ENCODE results near the gene GAS7.

DNA sequence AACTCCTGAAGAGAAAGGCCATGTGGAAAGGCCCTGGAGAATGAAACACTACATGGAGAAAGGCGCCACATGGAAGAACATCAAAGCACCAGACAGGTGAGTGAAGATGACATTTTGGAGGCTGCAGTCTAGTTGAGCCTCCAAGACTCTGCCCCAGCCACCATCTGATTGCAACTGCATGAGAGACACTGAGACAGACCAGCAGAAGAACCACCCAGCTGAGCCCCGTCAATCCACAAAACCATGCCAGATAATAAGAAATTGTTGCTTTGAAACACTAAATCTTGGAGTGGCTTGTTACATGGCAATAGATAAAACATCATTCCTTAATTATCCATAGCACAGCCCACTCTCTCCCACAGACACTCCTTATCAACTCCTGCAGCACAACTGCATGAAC, 4.8 kb downstream of the GAS7 start:
- TF ChIP-seq, protein P1, sequence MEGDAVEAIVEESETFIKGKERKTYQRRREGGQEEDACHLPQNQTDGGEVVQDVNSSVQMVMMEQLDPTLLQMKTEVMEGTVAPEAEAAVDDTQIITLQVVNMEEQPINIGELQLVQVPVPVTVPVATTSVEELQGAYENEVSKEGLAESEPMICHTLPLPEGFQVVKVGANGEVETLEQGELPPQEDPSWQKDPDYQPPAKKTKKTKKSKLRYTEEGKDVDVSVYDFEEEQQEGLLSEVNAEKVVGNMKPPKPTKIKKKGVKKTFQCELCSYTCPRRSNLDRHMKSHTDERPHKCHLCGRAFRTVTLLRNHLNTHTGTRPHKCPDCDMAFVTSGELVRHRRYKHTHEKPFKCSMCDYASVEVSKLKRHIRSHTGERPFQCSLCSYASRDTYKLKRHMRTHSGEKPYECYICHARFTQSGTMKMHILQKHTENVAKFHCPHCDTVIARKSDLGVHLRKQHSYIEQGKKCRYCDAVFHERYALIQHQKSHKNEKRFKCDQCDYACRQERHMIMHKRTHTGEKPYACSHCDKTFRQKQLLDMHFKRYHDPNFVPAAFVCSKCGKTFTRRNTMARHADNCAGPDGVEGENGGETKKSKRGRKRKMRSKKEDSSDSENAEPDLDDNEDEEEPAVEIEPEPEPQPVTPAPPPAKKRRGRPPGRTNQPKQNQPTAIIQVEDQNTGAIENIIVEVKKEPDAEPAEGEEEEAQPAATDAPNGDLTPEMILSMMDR (IDR thresholded peaks at IDR 0.05; ENCODE audit: poor library complexity) = no peak
- no peak for TF ChIP-seq EZH2 (IDR thresholded peaks at IDR 0.05; ENCODE audit: borderline replicate concordance)
